ENCODE measurements around the gene RGS11.

DNA sequence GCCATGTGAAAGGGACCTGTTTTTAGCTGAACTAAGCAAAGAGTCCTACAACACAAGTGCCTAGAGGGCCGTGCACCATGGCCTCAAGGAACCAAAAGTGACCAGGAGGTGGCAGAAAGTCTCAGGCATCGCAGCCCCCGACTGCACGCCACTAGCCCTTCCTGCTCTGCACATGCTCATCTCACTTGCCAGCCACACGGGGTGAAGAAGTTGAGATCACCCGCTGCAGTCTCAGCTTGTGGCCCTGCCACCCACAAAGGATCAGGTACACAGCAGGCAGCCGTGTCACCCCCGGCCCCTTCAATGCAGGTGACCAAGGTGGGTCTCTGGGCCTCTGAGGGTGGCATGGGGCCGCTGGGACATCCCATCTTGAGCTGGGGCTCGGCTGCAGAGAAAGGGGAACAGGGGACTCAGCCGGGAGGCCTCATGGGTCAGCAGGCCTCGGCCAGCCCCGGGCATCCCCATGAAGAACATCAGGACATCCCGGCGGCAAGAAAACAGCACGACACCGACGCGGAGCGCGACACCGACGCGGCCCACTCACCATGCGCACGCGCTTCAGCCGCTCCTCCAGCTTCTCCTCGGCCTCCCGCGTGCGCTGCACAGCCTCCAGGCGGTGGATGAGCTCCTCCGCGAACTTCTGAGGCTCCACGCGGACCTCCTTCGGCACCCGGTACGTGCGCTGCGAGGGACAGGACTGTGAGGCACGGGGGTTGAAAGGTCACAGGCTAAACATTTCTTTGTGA lies 28.2 kb upstream of the RGS11 start:
- TF ChIP-seq, protein P1, sequence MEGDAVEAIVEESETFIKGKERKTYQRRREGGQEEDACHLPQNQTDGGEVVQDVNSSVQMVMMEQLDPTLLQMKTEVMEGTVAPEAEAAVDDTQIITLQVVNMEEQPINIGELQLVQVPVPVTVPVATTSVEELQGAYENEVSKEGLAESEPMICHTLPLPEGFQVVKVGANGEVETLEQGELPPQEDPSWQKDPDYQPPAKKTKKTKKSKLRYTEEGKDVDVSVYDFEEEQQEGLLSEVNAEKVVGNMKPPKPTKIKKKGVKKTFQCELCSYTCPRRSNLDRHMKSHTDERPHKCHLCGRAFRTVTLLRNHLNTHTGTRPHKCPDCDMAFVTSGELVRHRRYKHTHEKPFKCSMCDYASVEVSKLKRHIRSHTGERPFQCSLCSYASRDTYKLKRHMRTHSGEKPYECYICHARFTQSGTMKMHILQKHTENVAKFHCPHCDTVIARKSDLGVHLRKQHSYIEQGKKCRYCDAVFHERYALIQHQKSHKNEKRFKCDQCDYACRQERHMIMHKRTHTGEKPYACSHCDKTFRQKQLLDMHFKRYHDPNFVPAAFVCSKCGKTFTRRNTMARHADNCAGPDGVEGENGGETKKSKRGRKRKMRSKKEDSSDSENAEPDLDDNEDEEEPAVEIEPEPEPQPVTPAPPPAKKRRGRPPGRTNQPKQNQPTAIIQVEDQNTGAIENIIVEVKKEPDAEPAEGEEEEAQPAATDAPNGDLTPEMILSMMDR (IDR thresholded peaks at IDR 0.05): no peak
- TF ChIP-seq POLR2A (IDR thresholded peaks at IDR 0.05): no peak

Data from heart left ventricle (tissue), 13 donors.